GM06990 (cell line): ENCODE results near the gene OSTF1.
A peak's percentile ranks its signal among the peaks of the same experiment; 100 is the strongest.

Experiments
- DNase-seq: peaks from one replicate; pipeline ENCODE4 v3.0.0-alpha.2; 2011; ENCODE audit not compliant: insufficient read length; ENCODE audit errors: extremely low read depth
- H3K27me3 ChIP-seq: replicated peaks from 2 replicates; pipeline ENCODE4 v1.6.0; 2011; ENCODE audit warnings: low read length; ENCODE audit not compliant: control insufficient read depth, insufficient read depth
- H3K36me3 ChIP-seq: 2 replicates; pipeline ENCODE4 v1.5.1; 2011; ENCODE audit warnings: low read length; ENCODE audit not compliant: control insufficient read depth, insufficient read depth
- H3K4me3 ChIP-seq: replicated peaks from 2 replicates; pipeline ENCODE4 v1.5.1; 2011; ENCODE audit warnings: low read depth, mild to moderate bottlenecking, control low read depth, low read length
- CTCF ChIP-seq: IDR thresholded peaks from 2 replicates; pipeline ENCODE4 v1.5.1; 2011; ENCODE audit warnings: low read length, control low read depth, mild to moderate bottlenecking, inconsistent platforms; ENCODE audit not compliant: insufficient read depth, poor library complexity, severe bottlenecking

Gene OSTF1

GRCh38 chr9:75175395-75175794, 87.1 kb downstream of the OSTF1 start:
- Histone ChIP-seq H3K36me3 (no peaks in the 10 kb centered on the region), H3K4me3 (no peak overlapping the region), H3K27me3 (no peaks in the 10 kb centered on the region)
- no peak for DNase-seq
- no peak for TF ChIP-seq CTCF

GRCh38 chr9:75176037-75176436, 87.7 kb downstream of the OSTF1 start:
- H3K27me3 ChIP-seq = no peaks in the 10 kb centered on the region
- H3K4me3 ChIP-seq = no peak overlapping the region
- H3K36me3 ChIP-seq = no peaks in the 10 kb centered on the region
- TF ChIP-seq CTCF = no peak
- no peak for DNase-seq

- Histone ChIP-seq H3K27me3 (no peaks in the 10 kb centered on the region), H3K4me3 (no peak overlapping the region), H3K36me3 (no peaks in the 10 kb centered on the region)
- DNase-seq = no peak
- TF ChIP-seq CTCF = no peak
Observed at GRCh38 chr9:75181750-75182149, 93.4 kb downstream of the OSTF1 start.

GRCh38 chr9:75183306-75183705, 95.0 kb downstream of the OSTF1 start:
- H3K27me3 ChIP-seq = no peaks in the 10 kb centered on the region
- no peaks in the 10 kb centered on the region for H3K36me3 ChIP-seq
- no peak for TF ChIP-seq CTCF
- no peak overlapping the region for H3K4me3 ChIP-seq
- DNase-seq = no peak

- Histone ChIP-seq H3K27me3 (no peaks in the 10 kb centered on the region), H3K36me3 (no peaks in the 10 kb centered on the region), H3K4me3 (no peak overlapping the region)
- TF ChIP-seq CTCF = no peak
- DNase-seq = no peak
Observed at GRCh38 chr9:75184471-75184870, 96.2 kb downstream of the OSTF1 start.

GRCh38 chr9:75185585-75186170, 97.4 kb downstream of the OSTF1 start:
- TF ChIP-seq CTCF = peak; percentile 92
- H3K27me3 ChIP-seq = no peaks in the 10 kb centered on the region
- DNase-seq = no peak
- H3K4me3 ChIP-seq = no peak overlapping the region
- no peaks in the 10 kb centered on the region for H3K36me3 ChIP-seq
